H1 (cell line): ENCODE data around the gene FANCM. TPM values are rescaled to one million over a fixed set of nuclear protein-coding genes. Genes with fewer than 3 reads are reported as not detected.

Source experiments
- BACH1 ChIP-seq: IDR thresholded peaks from 2 replicates; pipeline ENCODE4 v1.6.1; 2012; ENCODE audit warnings: low read length, improper control_type of control experiment
- CEBPB ChIP-seq: IDR thresholded peaks from 2 replicates; pipeline ENCODE4 v1.6.1; 2012; ENCODE audit warnings: low read depth, low read length
- EP300 ChIP-seq, 2 experiments: IDR thresholded peaks; 1 replicate in 1 of 2; 2 replicates in 1 of 2; pipeline ENCODE4 v1.6.1; 2011 to 2012; ENCODE audit warnings: low read depth in 2 of 2, low read length in 2 of 2, mild to moderate bottlenecking in 2 of 2, borderline replicate concordance in 1 of 2, inconsistent platforms in 1 of 2, moderate library complexity in 1 of 2
- JUND ChIP-seq: IDR thresholded peaks from 2 replicates; pipeline ENCODE4 v1.6.1; 2011; ENCODE audit warnings: mild to moderate bottlenecking, improper control_type of control experiment, low read length
- SUZ12 ChIP-seq: fragments of 200-600 bp; sonication (generic); IDR thresholded peaks from 2 replicates; pipeline ENCODE4 v1.6.1; 2012; ENCODE audit warnings: mild to moderate bottlenecking, inconsistent platforms, low read length, moderate library complexity, mixed read lengths
- TCF12 ChIP-seq: IDR thresholded peaks from 2 replicates; pipeline ENCODE4 v1.6.1; 2011; ENCODE audit warnings: low read depth, mild to moderate bottlenecking, low read length
- ZNF274 ChIP-seq: IDR thresholded peaks from 2 replicates; pipeline ENCODE4 v1.7.0; 2012; ENCODE audit warnings: low read length, borderline replicate concordance; ENCODE audit errors: extremely low read depth
- polyA plus RNA-seq, 7 experiments: library from polyadenylated mRNA; depleted of rRNA in 3 of 7; stranded (reverse) in 5 of 7; unstranded in 2 of 7; fragments of >200 nt in 5 of 7; fragments of 200-250 nt in 2 of 7; gene quantifications; 1 replicate in 5 of 7; 2 replicates in 1 of 7; 4 replicates in 1 of 7; pipeline versions ENCODE4 v1.2.1 to v1.2.3, GENCODE V29; 2011 to 2013; ENCODE audit warnings: missing spikeins in 2 of 7, mixed read lengths in 2 of 7
- total RNA-seq: library from RNA; stranded (reverse); fragmentation: NEBNext Ultra II Directional; extraction: Animal tissue kit (Norgen Biotek cat#: 25700); gene quantifications from 2 replicates; pipeline ENCODE4 v1.2.1, GENCODE V29; 2021

The FANCM gene
- total and polyA plus RNA-seq, 2 of the 8 experiments (the other 6 are each of a cell fraction or from before 2014, with no cell fraction given): 3.2 to 10.5 TPM

GRCh38 chr14:45150386-45150890 lies 14.7 kb downstream of the FANCM start (continued):
- TF ChIP-seq SUZ12: no peak
- no peak for TF ChIP-seq JUND
- no peak for TF ChIP-seq BACH1
- no peak for TF ChIP-seq CEBPB
- no peak for TF ChIP-seq TCF12
- TF ChIP-seq EP300 (IDR thresholded peaks at IDR 0.05; ENCODE audit: borderline replicate concordance in 1 of 2, low read depth in 2 of 2, low read length in 2 of 2): no peak
- TF ChIP-seq ZNF274: no peak
